ENCODE measurements around the gene CFAP251. TPM values are rescaled to one million over a fixed set of nuclear protein-coding genes. Genes with fewer than 3 reads are reported as not detected.

CFAP251 gene
- total RNA-seq, 1 experiment from 2014 or later = 2.6 TPM

GRCh38 chr12:121916719-121917118 is 1.7 kb upstream of the CFAP251 start:
- Histone ChIP-seq H2AFZ (ENCODE audit: low read depth, low read length, poor library complexity, severe bottlenecking) (no peak overlapping the region), H3K9ac (ENCODE audit: low read length) (no peak overlapping the region), H3K9me2 (ENCODE audit: insufficient read depth) (no peaks in the 10 kb centered on the region), H3K27ac (ENCODE audit: low read depth, low read length) (no peak overlapping the region), H3K4me3 (replicated peaks in 1 of 2; ENCODE audit: low read depth in 1 of 2, low read length in 2 of 2) (no peak overlapping the region), H3K36me3 (ENCODE audit: control insufficient read depth in 1 of 2, insufficient read depth in 2 of 2, low read length in 2 of 2) (peaks cover 15 to 23% of the 10 kb centered on the region in 2 experiments; a peak in 3 of 4 replicates), H3K79me2 (ENCODE audit: insufficient read depth, low read length) (no peaks in the 10 kb centered on the region), H3K4me2 (ENCODE audit: low read length) (no peak overlapping the region), H3K4me1 (ENCODE audit: control insufficient read depth in 1 of 2, insufficient read depth in 2 of 2, low read length in 2 of 2) (peaks cover 7 to 16% of the 10 kb centered on the region in 2 experiments; a peak in 3 of 4 replicates), H4K20me1 (ENCODE audit: insufficient read depth) (no peaks in the 10 kb centered on the region), H3K9me3 (ENCODE audit: control insufficient read depth in 1 of 2, insufficient read depth in 1 of 2, low read depth in 1 of 2, low read length in 2 of 2) (no peaks in the 10 kb centered on the region), H3K27me3 (ENCODE audit: insufficient read depth, low read length) (no peaks in the 10 kb centered on the region)
- intact Hi-C loops (cut with micrococcal nuclease) = no loop called here
- DNase-seq (ENCODE audit: low read depth, low spot score) = no peak
- BruUV-seq (replicated peaks) = no TSS peak
- ChIA-PET POLR2A (no interaction called here), RAD21 (ENCODE audit: low non-redundant PET in 1 of 2, low total read pairs in 2 of 2, uncharacterized antibody in 2 of 2, unreplicated experiment in 2 of 2) (no interaction called here), CTCF (interaction anchor here (1.3 kb wide), 1 partner anchor 122 kb away, joined by 3 read pairs; no protein-coding TSS in a partner anchor)
- TF ChIP-seq JUND (IDR thresholded peaks at IDR 0.05) (no peak), SRF (IDR thresholded peaks at IDR 0.05; ENCODE audit: low read depth) (no peak), REST (IDR thresholded peaks at IDR 0.05; ENCODE audit: low read depth) (no peak), ZBTB33 (IDR thresholded peaks at IDR 0.05; ENCODE audit: extremely low read depth, insufficient replicate concordance, low read length) (no peak), TCF7L2 (IDR thresholded peaks at IDR 0.05; ENCODE audit: borderline replicate concordance, extremely low read depth, insufficient read depth, insufficient read length) (no peak), YY1 (IDR thresholded peaks at IDR 0.05; ENCODE audit: extremely low read depth, insufficient replicate concordance, low read depth, low read length) (no peak), CEBPB (IDR thresholded peaks at IDR 0.05; ENCODE audit: low read depth) (no peak), ELF1 (IDR thresholded peaks at IDR 0.05; ENCODE audit: borderline replicate concordance, low read depth) (no peak), EZH2phosphoT487 (IDR thresholded peaks at IDR 0.05; ENCODE audit: borderline replicate concordance) (no peak), ATF3 (IDR thresholded peaks at IDR 0.05) (no peak), ZNF274 (IDR thresholded peaks at IDR 0.05; ENCODE audit: low read depth, low read length) (no peak), RAD21 (IDR thresholded peaks at IDR 0.05; ENCODE audit: low read depth) (no peak), POLR2AphosphoS5 (IDR thresholded peaks at IDR 0.05; ENCODE audit: low read depth, low read length) (no peak), SIN3A (IDR thresholded peaks at IDR 0.05; ENCODE audit: low read depth) (no peak), POLR2A (IDR thresholded peaks at IDR 0.05; ENCODE audit: borderline replicate concordance, extremely low read depth, insufficient read depth, insufficient read length) (no peak), CTCF (IDR thresholded peaks at IDR 0.05 in 2 of 3, conservative IDR thresholded peaks at IDR 0.05 in 1 of 3; ENCODE audit: borderline replicate concordance in 1 of 3, insufficient read depth in 1 of 3, low read depth in 2 of 3, low read length in 2 of 3) (no peak), SP1 (IDR thresholded peaks at IDR 0.05; ENCODE audit: low read depth) (no peak), EZH2 (IDR thresholded peaks at IDR 0.05) (no peak), CBX3 (IDR thresholded peaks at IDR 0.05; ENCODE audit: low read depth) (no peak)
- ATAC-seq = no peak

All from HCT116 (cell line).